HFFc6 (cell line): ENCODE measurements around the gene TAS2R38. TPM values are rescaled to one million over a fixed set of nuclear protein-coding genes. Genes with fewer than 3 reads are reported as not detected.

ENCODE experiments used
- DNase-seq: peaks from one replicate; pipeline ENCODE4 v3.0.0-alpha.2; 2018
- H3K27ac Mint-ChIP-seq: 2 replicates; pipeline ENCODE4 v1.8.0; 2020; ENCODE audit warnings: mild to moderate bottlenecking, mixed read lengths
- H3K27me3 Mint-ChIP-seq: 2 replicates; pipeline ENCODE4 v1.8.0; 2021; ENCODE audit warnings: mild to moderate bottlenecking, moderate library complexity, mixed read lengths; ENCODE audit not compliant: insufficient read depth
- H3K36me3 Mint-ChIP-seq: 2 replicates; pipeline ENCODE4 v1.8.0; 2021; ENCODE audit warnings: low read depth, mixed read lengths
- H3K4me1 Mint-ChIP-seq: 2 replicates; pipeline ENCODE4 v1.8.0; 2020; ENCODE audit warnings: low read depth, mixed read lengths
- H3K4me3 Mint-ChIP-seq: 2 replicates; pipeline ENCODE4 v1.8.0; 2020; ENCODE audit warnings: mild to moderate bottlenecking, moderate library complexity, mixed read lengths
- H3K9me3 Mint-ChIP-seq: 2 replicates; pipeline ENCODE4 v1.8.0; 2020; ENCODE audit warnings: mild to moderate bottlenecking, mixed read lengths
- CTCF ChIP-seq: fragments of 200-600 bp; sonication (generic); IDR thresholded peaks from 2 replicates; pipeline ENCODE4 v1.5.0; 2021; ENCODE audit warnings: antibody characterized with exemption, mild to moderate bottlenecking
- total RNA-seq, 6 experiments: library from RNA; stranded (reverse); fragmentation: NEBNext Ultra II Directional; extraction: Animal tissue kit (Norgen Biotek cat#: 25700); gene quantifications; 2 replicates in 1 of 6; 3 replicates in 5 of 6; pipeline ENCODE4 v1.2.3, GENCODE V29; 2021

The TAS2R38 gene
- total RNA-seq, 6 experiments from 2014 or later, result not detected

- H3K4me3 Mint-ChIP-seq, result no peak within 1 kb of the TSS
- no peak for DNase-seq
- TF ChIP-seq CTCF, result no peak
- H3K9me3 Mint-ChIP-seq, result peaks cover 58% of the 10 kb centered on the region
- no peaks in the 10 kb centered on the region; the same call in 1 of the 2 replicates for H3K27me3 Mint-ChIP-seq
- no peak within 1 kb of the TSS for H3K27ac Mint-ChIP-seq
- no peaks in the 10 kb centered on the region for H3K4me1 Mint-ChIP-seq
- H3K36me3 Mint-ChIP-seq, result no peaks in the 10 kb centered on the region
These were observed 26.8 kb downstream of the TAS2R38 start, which contains the start of gene CLEC5A for GRCh38 chr7:141946796-141947195. TSS of gene CLEC5A (minus strand) at chr7:141946974. CDS start at chr7:141946292, 682 bp downstream.

GRCh38 chr7:141945356-141945755 is 28.2 kb downstream of the TAS2R38 start:
- H3K36me3 Mint-ChIP-seq, result no peaks in the 10 kb centered on the region
- DNase-seq, result no peak
- H3K9me3 Mint-ChIP-seq, result peaks cover 60% of the 10 kb centered on the region
- no peak overlapping the region for H3K4me3 Mint-ChIP-seq
- H3K4me1 Mint-ChIP-seq, result no peaks in the 10 kb centered on the region
- H3K27me3 Mint-ChIP-seq, result no peaks in the 10 kb centered on the region
- H3K27ac Mint-ChIP-seq, result no peak overlapping the region
- no peak for TF ChIP-seq CTCF

GRCh38 chr7:141944811-141945210 is 28.8 kb downstream of the TAS2R38 start:
- H3K4me1 Mint-ChIP-seq, result no peaks in the 10 kb centered on the region
- peaks cover 64% of the 10 kb centered on the region for H3K9me3 Mint-ChIP-seq

GRCh38 chr7:141943846-141944245 is 29.7 kb downstream of the TAS2R38 start:
- no peak for TF ChIP-seq CTCF
- Mint-ChIP-seq H3K36me3 (no peaks in the 10 kb centered on the region), H3K9me3 (peaks cover 70% of the 10 kb centered on the region), H3K4me1 (no peaks in the 10 kb centered on the region), H3K4me3 (no peak overlapping the region), H3K27ac (no peak overlapping the region), H3K27me3 (no peaks in the 10 kb centered on the region)
- no peak for DNase-seq

More at GRCh38 chr7:141944811-141945210, 28.8 kb downstream of the TAS2R38 start:
- H3K27me3 Mint-ChIP-seq, result no peaks in the 10 kb centered on the region
- H3K27ac Mint-ChIP-seq, result no peak overlapping the region
- H3K36me3 Mint-ChIP-seq, result no peaks in the 10 kb centered on the region
- TF ChIP-seq CTCF, result no peak
- no peak overlapping the region for H3K4me3 Mint-ChIP-seq
- DNase-seq, result no peak

- Mint-ChIP-seq H3K27me3 (no peaks in the 10 kb centered on the region), H3K9me3 (peaks cover 70% of the 10 kb centered on the region), H3K27ac (no peak overlapping the region), H3K4me3 (no peak overlapping the region), H3K4me1 (no peaks in the 10 kb centered on the region), H3K36me3 (no peaks in the 10 kb centered on the region)
- TF ChIP-seq CTCF, result no peak
- DNase-seq, result no peak
These were observed 32.5 kb downstream of the TAS2R38 start for GRCh38 chr7:141941075-141941474.

- no peaks in the 10 kb centered on the region; the same call in 1 of the 2 replicates for H3K27me3 Mint-ChIP-seq
- no peak overlapping the region for H3K27ac Mint-ChIP-seq
- H3K36me3 Mint-ChIP-seq, result peaks cover 4% of the 10 kb centered on the region; the same call in 1 of the 2 replicates
These were observed 43.4 kb downstream of the TAS2R38 start for GRCh38 chr7:141930211-141930610.

More at GRCh38 chr7:141930211-141930610, 43.4 kb downstream of the TAS2R38 start:
- no peak for TF ChIP-seq CTCF
- peaks cover 47% of the 10 kb centered on the region for H3K9me3 Mint-ChIP-seq
- no peak for DNase-seq
- no peak overlapping the region for H3K4me3 Mint-ChIP-seq
- no peaks in the 10 kb centered on the region for H3K4me1 Mint-ChIP-seq
